Neural cell (in vitro differentiated cells): ENCODE results near the gene ZNF426. TPM values are rescaled to one million over a fixed set of nuclear protein-coding genes. Genes with fewer than 3 reads are reported as not detected.

Experiments used
- H2AFZ ChIP-seq: fragments of 200-600, 300-800 bp; sonication (generic), shearing (Covaris generic); 2 replicates; pipeline ENCODE4 v1.6.0; 2014; ENCODE audit warnings: low read depth, mild to moderate bottlenecking, antibody characterized with exemption, low read length, moderate library complexity
- H3F3A ChIP-seq: fragments of 200-600 bp; shearing (Covaris generic); 2 replicates; pipeline ENCODE4 v1.6.1; 2016; ENCODE audit warnings: mild to moderate bottlenecking, moderate library complexity, mixed read lengths, antibody characterized with exemption, low read length; ENCODE audit not compliant: insufficient read depth, poor library complexity, severe bottlenecking
- H3K27ac ChIP-seq: fragments of 200-600, 300-800 bp; sonication (generic), shearing (Covaris generic); 2 replicates; pipeline ENCODE4 v1.5.1; 2014; ENCODE audit warnings: mild to moderate bottlenecking, low read length, moderate library complexity
- H3K27me3 ChIP-seq: fragments of 300-800, 200-600 bp; sonication (generic), shearing (Covaris generic); 2 replicates; pipeline ENCODE4 v1.6.0; 2014; ENCODE audit warnings: mild to moderate bottlenecking, low read depth, low read length, moderate library complexity; ENCODE audit not compliant: insufficient read depth
- H3K36me3 ChIP-seq: fragments of 300-800, 200-600 bp; sonication (generic), shearing (Covaris generic); 2 replicates; pipeline ENCODE4 v1.5.1; 2014; ENCODE audit warnings: mild to moderate bottlenecking, antibody characterized with exemption, low read length, moderate library complexity; ENCODE audit not compliant: insufficient read depth
- H3K4me2 ChIP-seq: fragments of 300-800, 200-600 bp; sonication (generic), shearing (Covaris generic); 2 replicates; pipeline ENCODE4 v1.6.0; 2014; ENCODE audit warnings: mild to moderate bottlenecking, low read length
- H3K4me3 ChIP-seq: fragments of 300-800, 200-600 bp; sonication (generic), shearing (Covaris generic); 2 replicates; pipeline ENCODE4 v1.5.1; 2014; ENCODE audit warnings: mild to moderate bottlenecking, low read length, moderate library complexity
- H3K79me2 ChIP-seq: fragments of 200-600 bp; shearing (Covaris generic); replicated peaks from 2 replicates; pipeline ENCODE4 v1.6.0; 2014; ENCODE audit warnings: mild to moderate bottlenecking, low read length, moderate library complexity; ENCODE audit not compliant: insufficient read depth
- H3K9ac ChIP-seq: fragments of 300-800, 200-600 bp; sonication (generic), shearing (Covaris generic); 2 replicates; pipeline ENCODE4 v1.6.1; 2016; ENCODE audit warnings: mild to moderate bottlenecking, low read length, mixed read lengths
- H3K9me2 ChIP-seq: fragments of 200-600 bp; shearing (Covaris generic); 2 replicates; pipeline ENCODE4 v1.6.1; 2016; ENCODE audit warnings: mild to moderate bottlenecking, low read length, mixed read lengths; ENCODE audit not compliant: insufficient read depth
- H3K9me3 ChIP-seq: fragments of 200-600, 300-800 bp; sonication (generic), shearing (Covaris generic); 2 replicates; pipeline ENCODE4 v1.6.1; 2016; ENCODE audit warnings: mild to moderate bottlenecking, mixed run types, low read length, moderate library complexity, mixed read lengths
- H4K20me1 ChIP-seq: fragments of 200-600 bp; shearing (Covaris generic); 2 replicates; pipeline ENCODE4 v1.6.1; 2016; ENCODE audit warnings: mild to moderate bottlenecking, mixed run types; ENCODE audit not compliant: insufficient read depth
- EP300 ChIP-seq: fragments of 450-650 bp; conservative IDR thresholded peaks from 2 replicates; pipeline ENCODE4 v1.6.1; 2014; ENCODE audit warnings: antibody characterized with exemption, mild to moderate bottlenecking, moderate library complexity; ENCODE audit not compliant: poor library complexity, severe bottlenecking
- EZH2 ChIP-seq: fragments of 200-600, 300-800 bp; shearing (Covaris generic), sonication (generic); IDR thresholded peaks from 2 replicates; pipeline ENCODE4 v1.6.1; 2014; ENCODE audit warnings: antibody characterized with exemption, low read length, borderline replicate concordance, mild to moderate bottlenecking; ENCODE audit not compliant: insufficient read depth, poor library complexity, severe bottlenecking
- MXI1 ChIP-seq: fragments of 450-650 bp; conservative IDR thresholded peaks from 2 replicates; pipeline ENCODE4 v1.6.1; 2014; ENCODE audit warnings: antibody characterized with exemption, mild to moderate bottlenecking; ENCODE audit not compliant: poor library complexity, severe bottlenecking
- POLR2AphosphoS5 ChIP-seq: IDR thresholded peaks from 2 replicates; pipeline ENCODE4 v1.6.1; 2012
- RAD21 ChIP-seq: fragments of 450-650 bp; conservative IDR thresholded peaks from 2 replicates; pipeline ENCODE4 v1.6.1; 2014; ENCODE audit warnings: antibody characterized with exemption, mild to moderate bottlenecking, moderate library complexity
- SMC3 ChIP-seq: fragments of 450-650 bp; conservative IDR thresholded peaks from 2 replicates; pipeline ENCODE4 v1.6.1; 2014; ENCODE audit warnings: antibody characterized with exemption, mild to moderate bottlenecking, moderate library complexity; ENCODE audit not compliant: poor library complexity
- TAF1 ChIP-seq: IDR thresholded peaks from 2 replicates; pipeline ENCODE4 v1.6.1; 2012; ENCODE audit warnings: low read depth
- polyA plus RNA-seq: library from polyadenylated mRNA; depleted of rRNA; stranded (reverse); fragments of >200 nt; gene quantifications from 2 replicates; pipeline ENCODE4 v1.2.3, GENCODE V29; 2014
- TF ChIP-seq, protein P1 (sequence below): IDR thresholded peaks from 2 replicates; pipeline ENCODE4 v1.6.1; 2012; ENCODE audit warnings: borderline replicate concordance
- TF ChIP-seq, protein P2 (sequence below): fragments of 450-650 bp; IDR thresholded peaks from 2 replicates; pipeline ENCODE4 v1.5.1; 2014; ENCODE audit warnings: antibody characterized with exemption, mild to moderate bottlenecking, moderate library complexity; ENCODE audit not compliant: poor library complexity, severe bottlenecking

The ZNF426 gene
- polyA plus RNA-seq, 1 donor from 2014 or later = 14.3 TPM

DNA sequence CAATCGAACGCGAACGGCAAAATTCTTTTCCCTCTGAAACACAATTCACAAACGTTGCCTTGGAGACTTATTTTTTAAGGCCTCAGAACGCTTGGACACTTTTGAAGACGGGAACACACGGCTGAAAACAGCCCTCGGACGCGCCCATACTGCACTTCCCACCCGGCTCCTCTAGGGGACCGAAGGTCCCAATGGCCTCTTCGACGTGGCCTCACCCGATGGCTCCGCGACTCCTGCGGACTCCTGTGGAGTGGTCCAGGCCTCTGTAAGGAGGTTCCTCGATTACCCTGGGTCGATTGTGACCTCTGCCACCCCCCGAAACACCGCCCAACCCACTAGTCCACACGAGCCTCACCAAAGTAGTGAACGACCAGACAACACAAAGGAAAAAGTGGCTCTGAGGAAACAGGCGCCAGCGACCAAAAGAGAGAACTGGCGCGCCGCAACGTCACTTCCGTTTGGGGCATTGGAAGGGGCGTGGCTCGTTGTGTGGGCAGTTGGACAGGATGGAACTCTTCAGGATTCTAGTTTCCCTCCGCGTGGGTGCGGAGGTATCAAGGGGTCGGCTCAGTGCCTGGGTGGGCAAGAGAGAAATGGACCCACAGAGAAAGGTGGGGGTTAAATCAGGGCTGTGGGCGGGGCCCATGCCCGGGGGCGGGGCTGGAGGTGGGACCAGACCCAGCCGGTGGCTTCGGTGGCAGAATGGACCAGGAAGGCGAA lies 40.1 kb downstream of the ZNF426 start, which contains the start of gene ZNF560:
ZNF560 (minus strand) TSS at position 434 of the 720 bp plus-strand sequence. CDS start 23,303 bp downstream, outside the sequence.
- Histone ChIP-seq H3K4me2 (no peak within 1 kb of the TSS), H3K9ac (no peak within 1 kb of the TSS), H3F3A (no peaks in the 10 kb centered on the region), H3K36me3 (no peaks in the 10 kb centered on the region), H3K27me3 (no peaks in the 10 kb centered on the region), H3K9me3 (no peaks in the 10 kb centered on the region), H2AFZ (no peak within 1 kb of the TSS), H3K27ac (no peak within 1 kb of the TSS), H3K79me2 (no peaks in the 10 kb centered on the region), H4K20me1 (no peaks in the 10 kb centered on the region), H3K4me3 (no peak within 1 kb of the TSS), H3K9me2 (no peaks in the 10 kb centered on the region)
- TF ChIP-seq MXI1 (no peak), POLR2AphosphoS5 (no peak), EP300 (no peak), RAD21 (no peak), EZH2 (no peak)
- TF ChIP-seq, protein P1, sequence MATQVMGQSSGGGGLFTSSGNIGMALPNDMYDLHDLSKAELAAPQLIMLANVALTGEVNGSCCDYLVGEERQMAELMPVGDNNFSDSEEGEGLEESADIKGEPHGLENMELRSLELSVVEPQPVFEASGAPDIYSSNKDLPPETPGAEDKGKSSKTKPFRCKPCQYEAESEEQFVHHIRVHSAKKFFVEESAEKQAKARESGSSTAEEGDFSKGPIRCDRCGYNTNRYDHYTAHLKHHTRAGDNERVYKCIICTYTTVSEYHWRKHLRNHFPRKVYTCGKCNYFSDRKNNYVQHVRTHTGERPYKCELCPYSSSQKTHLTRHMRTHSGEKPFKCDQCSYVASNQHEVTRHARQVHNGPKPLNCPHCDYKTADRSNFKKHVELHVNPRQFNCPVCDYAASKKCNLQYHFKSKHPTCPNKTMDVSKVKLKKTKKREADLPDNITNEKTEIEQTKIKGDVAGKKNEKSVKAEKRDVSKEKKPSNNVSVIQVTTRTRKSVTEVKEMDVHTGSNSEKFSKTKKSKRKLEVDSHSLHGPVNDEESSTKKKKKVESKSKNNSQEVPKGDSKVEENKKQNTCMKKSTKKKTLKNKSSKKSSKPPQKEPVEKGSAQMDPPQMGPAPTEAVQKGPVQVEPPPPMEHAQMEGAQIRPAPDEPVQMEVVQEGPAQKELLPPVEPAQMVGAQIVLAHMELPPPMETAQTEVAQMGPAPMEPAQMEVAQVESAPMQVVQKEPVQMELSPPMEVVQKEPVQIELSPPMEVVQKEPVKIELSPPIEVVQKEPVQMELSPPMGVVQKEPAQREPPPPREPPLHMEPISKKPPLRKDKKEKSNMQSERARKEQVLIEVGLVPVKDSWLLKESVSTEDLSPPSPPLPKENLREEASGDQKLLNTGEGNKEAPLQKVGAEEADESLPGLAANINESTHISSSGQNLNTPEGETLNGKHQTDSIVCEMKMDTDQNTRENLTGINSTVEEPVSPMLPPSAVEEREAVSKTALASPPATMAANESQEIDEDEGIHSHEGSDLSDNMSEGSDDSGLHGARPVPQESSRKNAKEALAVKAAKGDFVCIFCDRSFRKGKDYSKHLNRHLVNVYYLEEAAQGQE = no peak

DNA sequence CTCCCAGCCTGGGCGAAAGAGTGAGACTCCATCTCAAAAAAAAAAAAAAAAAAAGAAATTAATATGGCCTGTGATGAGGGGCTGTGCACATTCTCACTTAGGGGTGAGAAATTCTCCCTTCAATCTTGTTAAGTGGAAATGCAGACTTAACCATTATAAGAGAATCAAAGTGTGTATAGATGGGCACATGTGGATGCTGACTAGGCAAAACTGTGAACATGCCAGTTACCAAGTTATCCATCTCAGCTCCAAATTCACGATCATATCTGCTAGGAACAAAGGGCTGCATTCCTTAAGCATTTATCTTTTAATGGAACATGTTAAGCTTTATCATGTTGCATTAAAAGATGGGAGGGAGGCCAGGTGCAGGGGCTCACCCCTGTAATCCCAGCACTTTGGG lies 44.3 kb downstream of the ZNF426 start:
- Histone ChIP-seq H3K9me3 (no peaks in the 10 kb centered on the region), H3K4me3 (no peak overlapping the region), H3K27ac (no peak overlapping the region), H3F3A (no peaks in the 10 kb centered on the region), H4K20me1 (no peaks in the 10 kb centered on the region), H3K9me2 (no peaks in the 10 kb centered on the region), H3K27me3 (no peaks in the 10 kb centered on the region), H3K79me2 (no peaks in the 10 kb centered on the region), H3K4me2 (no peak overlapping the region), H3K9ac (no peak overlapping the region), H2AFZ (no peak overlapping the region), H3K36me3 (no peaks in the 10 kb centered on the region)
- TF ChIP-seq EP300 (no peak), SMC3 (no peak), RAD21 (no peak), POLR2AphosphoS5 (no peak), TAF1 (no peak), EZH2 (no peak), MXI1 (no peak)
- TF ChIP-seq, protein P2, sequence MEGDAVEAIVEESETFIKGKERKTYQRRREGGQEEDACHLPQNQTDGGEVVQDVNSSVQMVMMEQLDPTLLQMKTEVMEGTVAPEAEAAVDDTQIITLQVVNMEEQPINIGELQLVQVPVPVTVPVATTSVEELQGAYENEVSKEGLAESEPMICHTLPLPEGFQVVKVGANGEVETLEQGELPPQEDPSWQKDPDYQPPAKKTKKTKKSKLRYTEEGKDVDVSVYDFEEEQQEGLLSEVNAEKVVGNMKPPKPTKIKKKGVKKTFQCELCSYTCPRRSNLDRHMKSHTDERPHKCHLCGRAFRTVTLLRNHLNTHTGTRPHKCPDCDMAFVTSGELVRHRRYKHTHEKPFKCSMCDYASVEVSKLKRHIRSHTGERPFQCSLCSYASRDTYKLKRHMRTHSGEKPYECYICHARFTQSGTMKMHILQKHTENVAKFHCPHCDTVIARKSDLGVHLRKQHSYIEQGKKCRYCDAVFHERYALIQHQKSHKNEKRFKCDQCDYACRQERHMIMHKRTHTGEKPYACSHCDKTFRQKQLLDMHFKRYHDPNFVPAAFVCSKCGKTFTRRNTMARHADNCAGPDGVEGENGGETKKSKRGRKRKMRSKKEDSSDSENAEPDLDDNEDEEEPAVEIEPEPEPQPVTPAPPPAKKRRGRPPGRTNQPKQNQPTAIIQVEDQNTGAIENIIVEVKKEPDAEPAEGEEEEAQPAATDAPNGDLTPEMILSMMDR = no peak
- TF ChIP-seq, protein P1 = no peak
